ENCODE measurements around the gene TMEM203.

The TMEM203 gene

GRCh38 chr9:137228968-137229896, 23.8 kb upstream of the TMEM203 start:
- DNase-seq (ENCODE audit: low read depth), result no peak

GRCh38 chr9:137228506-137228967, 23.1 kb upstream of the TMEM203 start:
- DNase-seq (ENCODE audit: low read depth), result no peak

- no peak for DNase-seq (ENCODE audit: low read depth)
Observed at GRCh38 chr9:137227853-137228505, 22.5 kb upstream of the TMEM203 start.

GRCh38 chr9:137227054-137227852, 21.8 kb upstream of the TMEM203 start, which contains the start of gene RNF224:
TSS of gene RNF224 (plus strand) at chr9:137227502. CDS start at chr9:137228336, 834 bp downstream.
- no peak for DNase-seq (ENCODE audit: low read depth)

- no peak for DNase-seq (ENCODE audit: low read depth)
Observed at GRCh38 chr9:137226338-137227053, 21.0 kb upstream of the TMEM203 start.

- no peak for DNase-seq (ENCODE audit: low read depth)
Observed at GRCh38 chr9:137225699-137226331, 20.4 kb upstream of the TMEM203 start.

- peak; percentile 74 for DNase-seq (ENCODE audit: low read depth)
Observed at GRCh38 chr9:137224830-137225694, 19.6 kb upstream of the TMEM203 start, which contains the start of gene CYSRT1. TSS of gene CYSRT1 (plus strand) at chr9:137225174. CDS start at chr9:137225622, 448 bp downstream.

- peak; percentile 94 for DNase-seq (ENCODE audit: low read depth)
Observed at GRCh38 chr9:137223078-137223970, 17.9 kb upstream of the TMEM203 start.

GRCh38 chr9:137222190-137223077, 17.0 kb upstream of the TMEM203 start, which contains the start of gene RNF208:
TSS of gene RNF208 (minus strand) at chr9:137222240. CDS start at chr9:137221212, 1,028 bp downstream.
- DNase-seq (ENCODE audit: low read depth), result no peak

- no peak for DNase-seq (ENCODE audit: low read depth)
Observed at GRCh38 chr9:137221506-137222111, 16.2 kb upstream of the TMEM203 start.

GRCh38 chr9:137221095-137221505, 15.7 kb upstream of the TMEM203 start:
- no peak for DNase-seq (ENCODE audit: low read depth)

GRCh38 chr9:137220317-137221094, 15.1 kb upstream of the TMEM203 start:
- no peak for DNase-seq (ENCODE audit: low read depth)

GRCh38 chr9:137219757-137220316, 14.4 kb upstream of the TMEM203 start:
- no peak for DNase-seq (ENCODE audit: low read depth)

GRCh38 chr9:137218754-137219271, 13.4 kb upstream of the TMEM203 start:
- DNase-seq (ENCODE audit: low read depth), result no peak

- DNase-seq (ENCODE audit: low read depth), result no peak
Observed at GRCh38 chr9:137218212-137218753, 12.8 kb upstream of the TMEM203 start.

Data from CMK (cell line).